ENCODE measurements around the gene ARPP19. TPM values are rescaled to one million over a fixed set of nuclear protein-coding genes. Genes with fewer than 3 reads are reported as not detected.

The ARPP19 gene
- total RNA-seq, 1 donor from 2014 or later: 169 TPM

DNA sequence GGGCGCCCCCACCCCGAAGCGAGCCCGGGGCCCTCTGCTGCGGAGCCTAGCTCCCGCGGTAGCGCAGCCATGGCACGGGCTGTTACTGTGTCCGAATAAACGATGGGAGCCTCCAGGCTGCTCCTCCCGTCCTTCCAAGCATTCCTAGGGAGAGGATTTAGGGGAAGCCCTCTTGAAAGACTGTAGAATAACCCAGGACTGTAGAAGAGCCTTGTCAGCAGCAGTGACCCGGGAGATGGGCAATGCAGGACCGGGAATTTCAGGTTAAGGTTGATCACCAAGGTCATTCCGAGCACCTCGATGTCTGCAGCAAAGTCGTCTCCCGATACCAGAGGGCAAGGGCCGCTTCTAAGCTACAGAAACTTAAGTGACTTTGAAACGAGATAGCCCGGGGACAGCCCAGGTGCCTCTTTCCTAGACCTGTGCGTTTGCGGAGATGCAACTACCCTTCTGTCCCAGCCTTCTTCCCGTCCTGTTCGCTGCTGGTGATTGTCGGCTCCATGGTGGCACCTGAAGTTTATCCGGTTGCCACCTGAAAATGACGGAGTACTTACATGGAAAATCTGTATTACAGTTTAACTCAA, 39.4 kb downstream of the ARPP19 start:
- H3K4me1 Mint-ChIP-seq (ENCODE audit: unreplicated experiment): peaks cover 22% of the 10 kb centered on the region
- no peak for DNase-seq (ENCODE audit: extremely low spot score, unreplicated experiment)
- H3K27ac Mint-ChIP-seq (ENCODE audit: unreplicated experiment): peak overlapping the region; percentile 62
- no peaks in the 10 kb centered on the region for H3K9me3 Mint-ChIP-seq (ENCODE audit: unreplicated experiment)
- TF ChIP-seq, protein P1, sequence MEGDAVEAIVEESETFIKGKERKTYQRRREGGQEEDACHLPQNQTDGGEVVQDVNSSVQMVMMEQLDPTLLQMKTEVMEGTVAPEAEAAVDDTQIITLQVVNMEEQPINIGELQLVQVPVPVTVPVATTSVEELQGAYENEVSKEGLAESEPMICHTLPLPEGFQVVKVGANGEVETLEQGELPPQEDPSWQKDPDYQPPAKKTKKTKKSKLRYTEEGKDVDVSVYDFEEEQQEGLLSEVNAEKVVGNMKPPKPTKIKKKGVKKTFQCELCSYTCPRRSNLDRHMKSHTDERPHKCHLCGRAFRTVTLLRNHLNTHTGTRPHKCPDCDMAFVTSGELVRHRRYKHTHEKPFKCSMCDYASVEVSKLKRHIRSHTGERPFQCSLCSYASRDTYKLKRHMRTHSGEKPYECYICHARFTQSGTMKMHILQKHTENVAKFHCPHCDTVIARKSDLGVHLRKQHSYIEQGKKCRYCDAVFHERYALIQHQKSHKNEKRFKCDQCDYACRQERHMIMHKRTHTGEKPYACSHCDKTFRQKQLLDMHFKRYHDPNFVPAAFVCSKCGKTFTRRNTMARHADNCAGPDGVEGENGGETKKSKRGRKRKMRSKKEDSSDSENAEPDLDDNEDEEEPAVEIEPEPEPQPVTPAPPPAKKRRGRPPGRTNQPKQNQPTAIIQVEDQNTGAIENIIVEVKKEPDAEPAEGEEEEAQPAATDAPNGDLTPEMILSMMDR (IDR thresholded peaks at IDR 0.05): no peak
- H3K4me3 Mint-ChIP-seq (ENCODE audit: unreplicated experiment): peak overlapping the region; percentile 65
- no peaks in the 10 kb centered on the region for H3K27me3 Mint-ChIP-seq (ENCODE audit: unreplicated experiment)
- no peaks in the 10 kb centered on the region for H3K36me3 Mint-ChIP-seq (ENCODE audit: unreplicated experiment)

DNA sequence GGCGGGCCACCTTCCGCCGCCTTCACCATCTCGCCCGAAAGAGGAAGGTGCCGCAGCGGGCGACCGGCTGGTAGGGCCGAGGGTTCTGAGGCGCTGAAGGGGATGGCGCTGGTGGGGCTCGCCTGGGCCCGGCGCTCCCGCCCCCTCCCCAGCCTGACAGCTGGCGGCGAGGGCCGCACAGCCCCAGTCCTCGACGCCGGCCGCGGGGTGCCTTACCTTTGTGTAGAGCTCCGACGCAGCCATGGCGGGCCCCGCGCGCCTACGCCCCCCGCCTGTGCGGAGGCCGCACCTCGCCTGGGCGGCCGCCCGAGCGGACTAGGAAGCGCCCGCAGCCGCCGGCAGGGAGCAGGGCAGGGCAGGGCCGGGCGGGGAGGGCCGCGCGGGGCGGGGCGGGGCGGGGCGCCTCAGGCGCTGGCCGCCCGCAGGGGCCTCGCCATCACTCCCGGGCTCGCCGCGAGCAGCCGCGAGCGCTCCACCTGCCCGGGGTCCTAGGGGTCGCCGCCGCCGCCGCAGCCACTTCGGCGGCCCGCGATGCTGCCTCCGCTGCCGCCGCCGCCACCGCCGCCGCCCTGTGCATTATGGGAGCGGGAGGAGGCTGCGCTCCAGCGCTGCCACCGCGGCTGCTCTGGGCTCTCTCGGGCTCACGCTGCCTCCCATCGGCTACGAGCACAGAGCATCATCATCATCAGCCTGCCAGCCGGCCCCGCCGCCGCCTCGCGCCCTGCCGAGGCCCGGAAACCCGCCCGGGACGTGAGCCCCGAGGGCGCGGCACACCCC, 40.1 kb downstream of the ARPP19 start, which contains the start of gene MYO5A:
Gene MYO5A (minus strand): TSS at position 317 of the 777 bp plus-strand sequence. CDS start 74 bp downstream, at position 243.
- peak within 1 kb of the TSS; percentile 92 for H3K4me3 Mint-ChIP-seq (ENCODE audit: unreplicated experiment)
- peaks cover 25% of the 10 kb centered on the region for H3K4me1 Mint-ChIP-seq (ENCODE audit: unreplicated experiment)
- TF ChIP-seq, protein P1 (IDR thresholded peaks at IDR 0.05): peak; percentile 36
- peak within 1 kb of the TSS; percentile 86 for H3K27ac Mint-ChIP-seq (ENCODE audit: unreplicated experiment)
- H3K9me3 Mint-ChIP-seq (ENCODE audit: unreplicated experiment): no peaks in the 10 kb centered on the region
- H3K36me3 Mint-ChIP-seq (ENCODE audit: unreplicated experiment): no peaks in the 10 kb centered on the region
- peak; percentile 89 for DNase-seq (ENCODE audit: extremely low spot score, unreplicated experiment)
- no peaks in the 10 kb centered on the region for H3K27me3 Mint-ChIP-seq (ENCODE audit: unreplicated experiment)

DNA sequence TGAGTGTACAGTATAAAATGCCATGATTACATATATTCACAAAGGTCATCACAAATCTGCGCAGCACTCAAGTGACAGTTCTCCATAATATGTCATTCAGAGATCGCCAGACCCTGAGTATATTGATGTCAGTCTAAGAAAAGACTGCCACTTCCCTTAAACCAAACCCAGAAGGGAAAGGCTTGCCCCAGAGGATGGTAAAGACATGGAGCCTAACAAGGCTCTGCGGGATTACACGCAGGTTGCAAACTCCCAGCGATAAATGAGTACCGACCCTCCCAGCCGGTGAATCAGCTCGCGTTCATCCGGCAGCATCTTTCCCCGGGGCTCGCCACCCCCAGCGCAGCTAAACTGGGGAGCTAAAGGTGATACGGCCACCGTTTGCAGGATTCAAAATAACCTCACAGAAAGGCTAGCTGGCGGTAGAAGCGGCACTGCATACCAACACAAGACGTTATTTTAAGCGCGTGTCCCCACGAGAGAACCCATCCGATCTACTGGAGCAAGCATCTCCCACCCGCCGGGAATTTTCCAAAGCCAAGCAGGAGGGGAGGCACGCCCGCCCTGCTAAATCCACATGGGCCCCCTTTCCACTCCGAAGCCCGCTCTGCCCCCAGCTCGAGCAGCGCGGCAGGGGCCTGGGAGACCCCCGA, 40.8 kb downstream of the ARPP19 start:
- Mint-ChIP-seq H3K9me3 (ENCODE audit: unreplicated experiment) (no peaks in the 10 kb centered on the region), H3K4me3 (ENCODE audit: unreplicated experiment) (peak overlapping the region; percentile 92), H3K36me3 (ENCODE audit: unreplicated experiment) (no peaks in the 10 kb centered on the region), H3K27me3 (ENCODE audit: unreplicated experiment) (no peaks in the 10 kb centered on the region), H3K27ac (ENCODE audit: unreplicated experiment) (peak overlapping the region; percentile 86), H3K4me1 (ENCODE audit: unreplicated experiment) (peaks cover 32% of the 10 kb centered on the region)
- TF ChIP-seq, protein P1 (IDR thresholded peaks at IDR 0.05): no peak
- no peak for DNase-seq (ENCODE audit: extremely low spot score, unreplicated experiment)

DNA sequence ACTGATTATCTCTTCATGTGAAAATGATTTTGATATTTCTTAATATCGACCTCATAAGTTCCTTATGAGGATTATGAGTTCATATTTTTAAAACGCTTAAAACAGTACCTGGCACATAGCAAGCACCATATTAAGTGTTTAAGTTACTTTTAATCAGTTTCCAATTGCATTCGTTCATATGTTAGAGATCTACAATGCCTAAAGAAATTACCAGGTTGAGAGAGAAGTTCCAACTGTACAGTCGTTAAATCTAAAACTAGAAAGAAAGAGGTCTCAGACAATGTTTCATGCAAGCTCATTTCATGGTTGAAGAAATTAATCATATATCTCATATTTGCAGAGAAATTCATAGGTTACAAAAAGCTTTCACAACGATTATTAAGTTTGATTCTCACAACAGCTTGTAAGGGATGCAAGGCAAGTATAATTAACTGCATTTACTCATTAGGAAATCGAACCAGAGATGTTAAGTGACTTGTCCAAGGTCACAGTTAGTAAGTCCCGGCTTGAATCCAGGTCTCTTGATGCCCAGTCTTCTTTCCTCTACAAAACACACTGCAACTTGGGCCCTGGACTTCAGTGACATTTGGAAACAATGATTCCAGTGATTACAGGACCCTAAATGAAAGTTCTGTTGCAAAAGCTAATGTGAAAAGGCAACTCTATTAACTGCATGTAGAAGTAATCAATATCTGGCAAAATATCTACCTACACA, 41.5 kb downstream of the ARPP19 start:
- no peaks in the 10 kb centered on the region for H3K9me3 Mint-ChIP-seq (ENCODE audit: unreplicated experiment)
- H3K4me1 Mint-ChIP-seq (ENCODE audit: unreplicated experiment): peaks cover 39% of the 10 kb centered on the region
- peak overlapping the region; percentile 92 for H3K4me3 Mint-ChIP-seq (ENCODE audit: unreplicated experiment)
- no peak for DNase-seq (ENCODE audit: extremely low spot score, unreplicated experiment)
- no peaks in the 10 kb centered on the region for H3K27me3 Mint-ChIP-seq (ENCODE audit: unreplicated experiment)
- peak overlapping the region; percentile 86 for H3K27ac Mint-ChIP-seq (ENCODE audit: unreplicated experiment)
- TF ChIP-seq, protein P1 (IDR thresholded peaks at IDR 0.05): no peak
- no peaks in the 10 kb centered on the region for H3K36me3 Mint-ChIP-seq (ENCODE audit: unreplicated experiment)
